ENCODE measurements around the gene GTPBP4.

GRCh38 chr10:1020460-1020859 is 32.2 kb downstream of the GTPBP4 start:
- TF ChIP-seq, protein P1, sequence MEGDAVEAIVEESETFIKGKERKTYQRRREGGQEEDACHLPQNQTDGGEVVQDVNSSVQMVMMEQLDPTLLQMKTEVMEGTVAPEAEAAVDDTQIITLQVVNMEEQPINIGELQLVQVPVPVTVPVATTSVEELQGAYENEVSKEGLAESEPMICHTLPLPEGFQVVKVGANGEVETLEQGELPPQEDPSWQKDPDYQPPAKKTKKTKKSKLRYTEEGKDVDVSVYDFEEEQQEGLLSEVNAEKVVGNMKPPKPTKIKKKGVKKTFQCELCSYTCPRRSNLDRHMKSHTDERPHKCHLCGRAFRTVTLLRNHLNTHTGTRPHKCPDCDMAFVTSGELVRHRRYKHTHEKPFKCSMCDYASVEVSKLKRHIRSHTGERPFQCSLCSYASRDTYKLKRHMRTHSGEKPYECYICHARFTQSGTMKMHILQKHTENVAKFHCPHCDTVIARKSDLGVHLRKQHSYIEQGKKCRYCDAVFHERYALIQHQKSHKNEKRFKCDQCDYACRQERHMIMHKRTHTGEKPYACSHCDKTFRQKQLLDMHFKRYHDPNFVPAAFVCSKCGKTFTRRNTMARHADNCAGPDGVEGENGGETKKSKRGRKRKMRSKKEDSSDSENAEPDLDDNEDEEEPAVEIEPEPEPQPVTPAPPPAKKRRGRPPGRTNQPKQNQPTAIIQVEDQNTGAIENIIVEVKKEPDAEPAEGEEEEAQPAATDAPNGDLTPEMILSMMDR (IDR thresholded peaks at IDR 0.05; ENCODE audit: low read depth, low read length), result no peak
- TF ChIP-seq EZH2phosphoT487 (IDR thresholded peaks at IDR 0.05; ENCODE audit: low read depth), result no peak

Measured in OCI-LY3 (cell line).